H9 (cell line): Measurements from ENCODE around the gene TRAF3. TPM values are rescaled to one million over a fixed set of nuclear protein-coding genes. Genes with fewer than 3 reads are reported as not detected.

Experiments
- DNase-seq: peaks from one replicate; pipeline ENCODE4 v3.0.0-alpha.2; 2017
- H2AFZ ChIP-seq: one replicate; pipeline ENCODE4 v1.6.1; 2013; ENCODE audit warnings: mild to moderate bottlenecking, low read length, control low read depth, moderate library complexity
- H2AK5ac ChIP-seq: 2 replicates; pipeline ENCODE4 v1.6.1; 2013; ENCODE audit warnings: low read length, control low read depth, mixed read lengths; ENCODE audit not compliant: insufficient read length
- H2BK120ac ChIP-seq: one replicate; pipeline ENCODE4 v1.6.1; 2013; ENCODE audit warnings: low read depth, mild to moderate bottlenecking, low read length, control low read depth, inconsistent platforms; ENCODE audit not compliant: poor library complexity, severe bottlenecking
- H2BK12ac ChIP-seq: 2 replicates; pipeline ENCODE4 v1.6.1; 2013; ENCODE audit warnings: low read length, control low read depth, mixed read lengths, low read depth; ENCODE audit not compliant: insufficient read length
- H2BK15ac ChIP-seq: 2 replicates; pipeline ENCODE4 v1.6.1; 2013; ENCODE audit warnings: low read depth, low read length, control low read depth
- H2BK20ac ChIP-seq: one replicate; pipeline ENCODE4 v1.6.1; 2013; ENCODE audit warnings: low read depth, mild to moderate bottlenecking, low read length, control low read depth, inconsistent platforms; ENCODE audit not compliant: poor library complexity, severe bottlenecking
- H2BK5ac ChIP-seq: 2 replicates; pipeline ENCODE4 v1.6.1; 2013; ENCODE audit warnings: low read length, control low read depth, mixed read lengths; ENCODE audit not compliant: insufficient read length
- H3K14ac ChIP-seq: 2 replicates; pipeline ENCODE4 v1.6.1; 2013; ENCODE audit warnings: low read length, control low read depth; ENCODE audit not compliant: insufficient read depth
- H3K18ac ChIP-seq: 2 replicates; pipeline ENCODE4 v1.6.1; 2013; ENCODE audit warnings: low read depth, mild to moderate bottlenecking, mixed read lengths, low read length, control low read depth; ENCODE audit not compliant: insufficient read length
- H3K23ac ChIP-seq: 2 replicates; pipeline ENCODE4 v1.6.1; 2013; ENCODE audit warnings: low read length, control low read depth, mixed read lengths, low read depth; ENCODE audit not compliant: insufficient read length
- H3K23me2 ChIP-seq: 2 replicates; pipeline ENCODE4 v1.6.1; 2013; ENCODE audit warnings: low read depth, mild to moderate bottlenecking, mixed read lengths, low read length, control low read depth; ENCODE audit not compliant: insufficient read length, poor library complexity, severe bottlenecking
- H3K27ac ChIP-seq: 2 replicates; pipeline ENCODE4 v1.5.1; 2013; ENCODE audit warnings: low read length, control low read depth, mixed read lengths, low read depth; ENCODE audit not compliant: insufficient read length
- H3K27me3 ChIP-seq: 2 replicates; pipeline ENCODE4 v1.6.1; 2013; ENCODE audit warnings: low read length, control low read depth, inconsistent platforms; ENCODE audit not compliant: insufficient read depth
- H3K4ac ChIP-seq: 2 replicates; pipeline ENCODE4 v1.6.1; 2013; ENCODE audit warnings: low read depth, mild to moderate bottlenecking, control low read depth, inconsistent platforms, low read length, moderate library complexity
- H3K4me1 ChIP-seq: 2 replicates; pipeline ENCODE4 v1.6.1; 2013; ENCODE audit warnings: low read length, control low read depth, inconsistent platforms; ENCODE audit not compliant: insufficient read depth
- H3K4me2 ChIP-seq: 2 replicates; pipeline ENCODE4 v1.6.1; 2013; ENCODE audit warnings: low read length, control low read depth, mixed read lengths; ENCODE audit not compliant: insufficient read length, insufficient read depth
- H3K56ac ChIP-seq: 2 replicates; pipeline ENCODE4 v1.6.1; 2013; ENCODE audit warnings: low read depth, mild to moderate bottlenecking, mixed read lengths, low read length, control low read depth; ENCODE audit not compliant: insufficient read length
- H3K79me1 ChIP-seq: 2 replicates; pipeline ENCODE4 v1.6.1; 2013; ENCODE audit warnings: low read depth, mild to moderate bottlenecking, moderate library complexity, low read length, control low read depth, inconsistent platforms; ENCODE audit not compliant: insufficient read depth, poor library complexity, severe bottlenecking
- H3K79me2 ChIP-seq: 2 replicates; pipeline ENCODE4 v1.6.1; 2013; ENCODE audit warnings: low read length, control low read depth, inconsistent platforms; ENCODE audit not compliant: insufficient read depth
- H3K9ac ChIP-seq: 2 replicates; pipeline ENCODE4 v1.6.1; 2013; ENCODE audit warnings: low read length, control low read depth, mixed read lengths; ENCODE audit not compliant: insufficient read length; ENCODE audit errors: extremely low read depth
- H3K9me3 ChIP-seq: one replicate; pipeline ENCODE4 v1.6.1; 2013; ENCODE audit warnings: low read depth, low read length, inconsistent platforms; ENCODE audit not compliant: control insufficient read depth
- H3T11ph ChIP-seq: one replicate; pipeline ENCODE4 v1.6.1; 2013; ENCODE audit warnings: mild to moderate bottlenecking, low read length, control low read depth, inconsistent platforms
- H4K20me1 ChIP-seq: one replicate; pipeline ENCODE4 v1.6.1; 2013; ENCODE audit not compliant: control insufficient read depth, insufficient read length, insufficient read depth
- H4K5ac ChIP-seq: 2 replicates; pipeline ENCODE4 v1.6.1; 2013; ENCODE audit warnings: low read depth, mild to moderate bottlenecking, mixed read lengths, low read length, control low read depth; ENCODE audit not compliant: insufficient read length
- H4K8ac ChIP-seq: replicated peaks from 2 replicates; pipeline ENCODE4 v1.6.1; 2013; ENCODE audit warnings: low read length, control low read depth, mixed read lengths, low read depth; ENCODE audit not compliant: insufficient read length
- H4K91ac ChIP-seq: 2 replicates; pipeline ENCODE4 v1.6.1; 2013; ENCODE audit warnings: low read depth, mild to moderate bottlenecking, moderate library complexity, mixed read lengths, low read length, control low read depth; ENCODE audit not compliant: insufficient read length
- H3K27ac Mint-ChIP-seq, 3 experiments: 2 replicates in 2 of 3; 3 replicates in 1 of 3; pipeline ENCODE4 v1.8.0; 2020 to 2021; ENCODE audit warnings: mixed read lengths in 3 of 3, mild to moderate bottlenecking in 1 of 3, moderate library complexity in 1 of 3
- H3K27me3 Mint-ChIP-seq: 2 replicates; pipeline ENCODE4 v1.8.0; 2021; ENCODE audit warnings: low read depth, mild to moderate bottlenecking, moderate library complexity, mixed read lengths
- H3K36me3 Mint-ChIP-seq, 3 experiments: 2 replicates in 2 of 3; 3 replicates in 1 of 3; pipeline ENCODE4 v1.8.0; 2020 to 2021; ENCODE audit warnings: low read depth in 3 of 3, mixed read lengths in 3 of 3; ENCODE audit not compliant: insufficient read depth in 1 of 3
- H3K4me1 Mint-ChIP-seq, 2 experiments: 2 replicates each; pipeline ENCODE4 v1.8.0; 2020; ENCODE audit warnings: mixed read lengths in 2 of 2
- H3K4me3 Mint-ChIP-seq, 2 experiments: 2 replicates in 1 of 2; 3 replicates in 1 of 2; pipeline ENCODE4 v1.8.0; 2020 to 2021; ENCODE audit warnings: mild to moderate bottlenecking in 2 of 2, mixed read lengths in 2 of 2, moderate library complexity in 1 of 2
- H3K9me3 Mint-ChIP-seq, 2 experiments: 2 replicates in 1 of 2; 3 replicates in 1 of 2; pipeline ENCODE4 v1.8.0; 2020; ENCODE audit warnings: mild to moderate bottlenecking in 2 of 2, mixed read lengths in 2 of 2, moderate library complexity in 1 of 2
- CTCF ChIP-seq: fragments of 200-600 bp; sonication (generic); conservative IDR thresholded peaks from 3 replicates; pipeline ENCODE4 v1.8.0; 2021; ENCODE audit warnings: antibody characterized with exemption, mild to moderate bottlenecking
- WGBS: extraction: QIAGEN DNeasy Blood & Tissue Kit; methylation state at CpG from one replicate; pipeline ENCODE4 v1.1.7; 2013; ENCODE audit warnings: missing lambda C conversion rate, low lambda C conversion rate, mixed read lengths; ENCODE audit not compliant: insufficient read length; ENCODE audit errors: extremely low coverage; 5-methylcytosine and 5-hydroxymethylcytosine counted together
- total RNA-seq: library from RNA; stranded (reverse); gene quantifications from 2 replicates; pipeline ENCODE4 v1.2.1, GENCODE V29; 2021

The TRAF3 gene
- total RNA-seq, 1 experiment from 2014 or later: 9.6 TPM

- no CpG with 5 or more reads among the region's 22 CpGs for WGBS
- no peak overlapping the region for H4K8ac ChIP-seq
- H3K18ac ChIP-seq: no peak overlapping the region
- H3K27me3 ChIP-seq: no peaks in the 10 kb centered on the region
- H3K9ac ChIP-seq: no peak overlapping the region
- peak; percentile 89 for DNase-seq
- no peaks in the 10 kb centered on the region for H3K79me1 ChIP-seq
- H3K23ac ChIP-seq: no peak overlapping the region
- Mint-ChIP-seq H3K27ac (peak overlapping the region; percentile 36 to 92 (median 42); a peak in 4 of 7 replicates), H3K9me3 (no peaks in the 10 kb centered on the region; a peak in 2 of 5 replicates), H3K4me3 (no peak overlapping the region; a peak in 1 of 5 replicates), H3K4me1 (peaks cover 9 to 18% of the 10 kb centered on the region in 2 experiments), H3K36me3 (no peaks in the 10 kb centered on the region), H3K27me3 (peaks cover 2% of the 10 kb centered on the region)
- H3T11ph ChIP-seq: no peak overlapping the region
- H2AFZ ChIP-seq: no peak overlapping the region
- no peak overlapping the region for H2AK5ac ChIP-seq
- H3K56ac ChIP-seq: no peak overlapping the region
- H3K14ac ChIP-seq: no peak overlapping the region
- no peaks in the 10 kb centered on the region; the same call in 1 of the 2 replicates for H3K4me1 ChIP-seq
- no peak overlapping the region for H4K5ac ChIP-seq
- peak; percentile 72 for TF ChIP-seq CTCF
- no peaks in the 10 kb centered on the region for H3K9me3 ChIP-seq
- no peak overlapping the region for H3K4ac ChIP-seq
- H3K23me2 ChIP-seq: peaks cover 2% of the 10 kb centered on the region
- no peak overlapping the region for H3K27ac ChIP-seq
- H2BK20ac ChIP-seq: no peak overlapping the region
- no peak overlapping the region for H4K91ac ChIP-seq
- H2BK120ac ChIP-seq: no peak overlapping the region
- H2BK5ac ChIP-seq: no peak overlapping the region
- no peak overlapping the region for H3K4me2 ChIP-seq
- H4K20me1 ChIP-seq: no peaks in the 10 kb centered on the region
- no peak overlapping the region for H2BK12ac ChIP-seq
- no peaks in the 10 kb centered on the region for H3K79me2 ChIP-seq
- no peak overlapping the region for H2BK15ac ChIP-seq
These were observed 4.3 kb upstream of the TRAF3 start for GRCh38 chr14:102772781-102773570.
